K562 (cell line): Measurements from ENCODE around the gene TMEM59. TPM values are rescaled to one million over a fixed set of nuclear protein-coding genes. Genes with fewer than 3 reads are reported as not detected.
A peak's percentile ranks its signal among the peaks of the same experiment; 100 is the strongest.

Experiments
- ARID2 ChIP-seq: fragments of 450-650 bp; IDR thresholded peaks from 2 replicates; pipeline ENCODE4 v1.6.1; 2017; ENCODE audit warnings: antibody characterized with exemption, mild to moderate bottlenecking
- ARNT ChIP-seq, 2 experiments: fragments of 450-650 bp; IDR thresholded peaks; 2 replicates each; pipeline ENCODE4 v1.6.1; 2016; ENCODE audit warnings: mild to moderate bottlenecking in 1 of 2
- CHCHD3 ChIP-seq: fragments of 250-450 bp; sonication (Bioruptor Pico); IDR thresholded peaks from 2 replicates; pipeline ENCODE4 v2.1.2; 2022; ENCODE audit warnings: mild to moderate bottlenecking
- E2F3 ChIP-seq: fragments of 250-450 bp; sonication (Bioruptor Pico); IDR thresholded peaks from 2 replicates; pipeline ENCODE4 v1.4.0; 2020; ENCODE audit warnings: mild to moderate bottlenecking
- EHMT2 ChIP-seq: fragments of 450-650 bp; IDR thresholded peaks from 2 replicates; pipeline ENCODE4 v1.6.1; 2018; ENCODE audit warnings: antibody characterized with exemption
- ETV6 ChIP-seq, 3 experiments: fragments of 150-350 bp in 1 of 3; sonication (generic) in 1 of 3; formaldehyde crosslinking in 1 of 3; IDR thresholded peaks; 2 replicates each; pipeline versions ENCODE4 v1.6.1 to v1.8.0; 2014 to 2022; ENCODE audit warnings: borderline replicate concordance in 2 of 3, low read depth in 2 of 3, antibody characterized with exemption in 1 of 3, low read length in 1 of 3, mild to moderate bottlenecking in 1 of 3, missing genetic modification reagents in 1 of 3
- PKNOX1 ChIP-seq: fragments of 450-650 bp; IDR thresholded peaks from 2 replicates; pipeline ENCODE4 v1.6.1; 2016
- POLR3G ChIP-seq: IDR thresholded peaks from 2 replicates; pipeline ENCODE4 v1.6.1; 2011; ENCODE audit not compliant: insufficient read length, insufficient replicate concordance; ENCODE audit errors: extremely low read depth
- RFX1 ChIP-seq: fragments of 450-650 bp; IDR thresholded peaks from 2 replicates; pipeline ENCODE4 v1.6.1; 2016; ENCODE audit warnings: mild to moderate bottlenecking, moderate library complexity
- RREB1 ChIP-seq: fragments of 250-450 bp; sonication (Bioruptor Pico); IDR thresholded peaks from 2 replicates; pipeline ENCODE4 v1.4.0; 2020
- SMAD2 ChIP-seq: fragments of 150-350 bp; IDR thresholded peaks from 2 replicates; pipeline ENCODE4 v1.6.1; 2014; ENCODE audit warnings: low read depth, mild to moderate bottlenecking, low read length
- SRSF7 ChIP-seq: fragments of 200-400 bp; formaldehyde crosslinking; optimal IDR thresholded peaks from 2 replicates; pipeline ENCODE3; 2017; ENCODE audit warnings: mild to moderate bottlenecking, low read depth, low read length
- TOE1 ChIP-seq, 2 experiments: fragments of 450-650 bp in 1 of 2; sonication (generic) in 1 of 2; formaldehyde crosslinking in 1 of 2; IDR thresholded peaks; 2 replicates each; pipeline versions ENCODE4 v1.7.1 to v1.8.0; 2016 to 2022; ENCODE audit warnings: borderline replicate concordance in 2 of 2, mild to moderate bottlenecking in 2 of 2, antibody characterized with exemption in 1 of 2, inconsistent platforms in 1 of 2, low read depth in 1 of 2, missing genetic modification reagents in 1 of 2, moderate library complexity in 1 of 2
- ZBTB33 ChIP-seq: sonication (generic); formaldehyde crosslinking; IDR thresholded peaks from 2 replicates; pipeline ENCODE4 v1.8.1; 2023; ENCODE audit warnings: mild to moderate bottlenecking, missing genetic modification reagents
- ZFP36 ChIP-seq: fragments of 150-350 bp; IDR thresholded peaks from 2 replicates; pipeline ENCODE4 v1.6.1; 2018; ENCODE audit warnings: low read length, low read depth; ENCODE audit not compliant: partially characterized antibody
- ZNF140 ChIP-seq: fragments of 250-450 bp; sonication (Bioruptor Pico); IDR thresholded peaks from 2 replicates; pipeline ENCODE4 v1.8.0; 2021; ENCODE audit warnings: moderate library complexity, mild to moderate bottlenecking, inconsistent platforms
- ZNF175 ChIP-seq: fragments of 200-800 bp; sonication (Bioruptor generic); IDR thresholded peaks from 2 replicates; pipeline ENCODE4 v1.6.1; 2016; ENCODE audit warnings: low read depth, mild to moderate bottlenecking, missing genetic modification characterization, missing compliant biosample characterization
- ZNF24 ChIP-seq: fragments of 450-650 bp; IDR thresholded peaks from 2 replicates; pipeline ENCODE4 v1.6.1; 2016
- ZNF449 ChIP-seq: fragments of 250-450 bp; sonication (Bioruptor Pico); IDR thresholded peaks from 2 replicates; pipeline ENCODE4 v1.8.0; 2022; ENCODE audit warnings: moderate library complexity, mild to moderate bottlenecking, inconsistent platforms
- polyA plus RNA-seq, 8 experiments: library from polyadenylated mRNA; depleted of rRNA in 4 of 8; stranded (reverse) in 5 of 8; unstranded in 3 of 8; fragments of >200 nt; fragmentation: Nextera tagmentation in 2 of 8; fragmentation: Illumina TruSeq in 1 of 8; extraction: Ambion mirVana in 2 of 8; extraction: Trizol in 1 of 8; gene quantifications; 2 replicates each; pipeline versions ENCODE4 v1.2.1 to v1.2.3, GENCODE V29; 2011 to 2014; ENCODE audit warnings: inconsistent platforms in 1 of 8, missing spikeins in 1 of 8
- total RNA-seq, 7 experiments: library from RNA; depleted of rRNA in 6 of 7; stranded (reverse); fragments of >200 nt in 6 of 7; fragmentation: Illumina TruSeq in 2 of 7; extraction: Trizol in 2 of 7; gene quantifications; 2 replicates each; pipeline versions ENCODE4 v1.2.1 to v1.2.3, GENCODE V29; 2011 to 2021; ENCODE audit warnings: low replicate concordance in 1 of 7

Gene TMEM59
- total and polyA plus RNA-seq, 9 of the 15 experiments (the other 6 are each of a cell fraction or from before 2014, with no cell fraction given) = 93.1 to 316 (median 151) TPM

GRCh38 chr1:54054438-54054749 lies 1.4 kb upstream of the TMEM59 start (continued):
- TF ChIP-seq ARNT (IDR thresholded peaks at IDR 0.05) = peak in 1 of 2 experiments; percentile 96; a peak in 1 of 4 replicates
- no peak for TF ChIP-seq ETV6 (IDR thresholded peaks at IDR 0.05; ENCODE audit: borderline replicate concordance in 1 of 2, low read depth in 2 of 2, low read length in 1 of 2)
- TF ChIP-seq ETV6 (CRISPR knock-in tag; IDR thresholded peaks at IDR 0.05; ENCODE audit: borderline replicate concordance) = no peak
- no peak for TF ChIP-seq SRSF7
- TF ChIP-seq ZBTB33 (CRISPR knock-in tag) = no peak
- TF ChIP-seq ZNF449 = no peak
- no peak for TF ChIP-seq PKNOX1
- no peak for TF ChIP-seq CHCHD3 (CRISPR knock-in tag)
- TF ChIP-seq RREB1 (CRISPR knock-in tag) = no peak
- TF ChIP-seq EHMT2 = no peak
- no peak for TF ChIP-seq TOE1 (IDR thresholded peaks at IDR 0.05; ENCODE audit: borderline replicate concordance)
- TF ChIP-seq TOE1 (CRISPR knock-in tag; IDR thresholded peaks at IDR 0.05; ENCODE audit: borderline replicate concordance, low read depth) = no peak
- TF ChIP-seq POLR3G = no peak
- TF ChIP-seq SMAD2 = no peak
- TF ChIP-seq RFX1 = no peak
- TF ChIP-seq ZFP36 = no peak
- no peak for TF ChIP-seq ZNF24
- no peak for TF ChIP-seq ZNF175 (CRISPR knock-in tag)
- no peak for TF ChIP-seq E2F3
- TF ChIP-seq ZNF140 (CRISPR knock-in tag) = no peak
- no peak for TF ChIP-seq ARID2
